OCI-LY1 (cell line): Measurements from ENCODE around the gene MSH3.

Experiments
- H2AFZ ChIP-seq: fragments of 200-600 bp; sonication (generic), shearing (Covaris generic); 2 replicates; pipeline ENCODE4 v1.6.0; 2014; ENCODE audit warnings: antibody characterized with exemption, mild to moderate bottlenecking, low read length
- H3F3A ChIP-seq: fragments of 200-600 bp; sonication (generic), shearing (Covaris generic); 2 replicates; pipeline ENCODE4 v1.6.0; 2014; ENCODE audit warnings: mild to moderate bottlenecking, antibody characterized with exemption, low read length, moderate library complexity; ENCODE audit not compliant: insufficient read depth
- H3K27ac ChIP-seq: fragments of 200-600 bp; sonication (generic); 2 replicates; pipeline ENCODE4 v1.5.1; 2014; ENCODE audit warnings: low read length, mixed run types, mild to moderate bottlenecking, low read depth; ENCODE audit not compliant: poor library complexity, severe bottlenecking
- H3K27me3 ChIP-seq: fragments of 200-600 bp; sonication (generic); 2 replicates; pipeline ENCODE4 v1.6.0; 2014; ENCODE audit warnings: antibody characterized with exemption, mild to moderate bottlenecking, low read length, moderate library complexity; ENCODE audit not compliant: insufficient read depth
- H3K36me3 ChIP-seq: fragments of 200-600 bp; sonication (generic); 2 replicates; pipeline ENCODE4 v1.6.1; 2014; ENCODE audit warnings: mild to moderate bottlenecking, antibody characterized with exemption, low read length, moderate library complexity, mixed read lengths; ENCODE audit not compliant: insufficient read depth
- H3K4me1 ChIP-seq: fragments of 200-600 bp; sonication (generic); 2 replicates; pipeline ENCODE4 v1.5.1; 2014; ENCODE audit warnings: mild to moderate bottlenecking, low read length, moderate library complexity; ENCODE audit not compliant: insufficient read depth, severe bottlenecking
- H3K4me2 ChIP-seq: fragments of 200-600 bp; sonication (generic), shearing (Covaris generic); 2 replicates; pipeline ENCODE4 v1.6.1; 2014; ENCODE audit warnings: low read length
- H3K4me3 ChIP-seq: fragments of 200-600 bp; sonication (generic); 2 replicates; pipeline ENCODE4 v1.5.1; 2014; ENCODE audit warnings: low read length, low read depth, mild to moderate bottlenecking, mixed read lengths; ENCODE audit not compliant: poor library complexity, severe bottlenecking
- H3K79me2 ChIP-seq: fragments of 200-600 bp; shearing (Covaris generic); 2 replicates; pipeline ENCODE4 v1.6.1; 2016; ENCODE audit warnings: mixed run types, low read length, mixed read lengths; ENCODE audit not compliant: insufficient read depth
- H3K9ac ChIP-seq: fragments of 200-600 bp; sonication (generic), shearing (Covaris generic); 2 replicates; pipeline ENCODE4 v1.6.1; 2014; ENCODE audit warnings: mild to moderate bottlenecking, low read length, mixed read lengths
- H3K9me2 ChIP-seq: fragments of 200-600 bp; sonication (generic), shearing (Covaris generic); 2 replicates; pipeline ENCODE4 v1.6.1; 2014; ENCODE audit warnings: low read depth, mild to moderate bottlenecking, low read length, mixed read lengths
- H3K9me3 ChIP-seq: fragments of 200-600 bp; shearing (Covaris generic); 2 replicates; pipeline ENCODE4 v1.6.1; 2014; ENCODE audit warnings: low read length, mixed read lengths
- H4K20me1 ChIP-seq: fragments of 200-600 bp; sonication (generic), shearing (Covaris generic); 2 replicates; pipeline ENCODE4 v1.6.0; 2016; ENCODE audit warnings: mild to moderate bottlenecking, low read length; ENCODE audit not compliant: insufficient read depth
- CTCF ChIP-seq: fragments of 200-600 bp; sonication (generic), shearing (Covaris generic); IDR thresholded peaks from 2 replicates; pipeline ENCODE4 v1.5.1; 2017; ENCODE audit warnings: mild to moderate bottlenecking, antibody characterized with exemption, low read length, moderate library complexity, mixed read lengths
- EZH2 ChIP-seq: fragments of 200-600 bp; sonication (generic), shearing (Covaris generic); IDR thresholded peaks from 2 replicates; pipeline ENCODE4 v1.8.0; 2017; ENCODE audit warnings: borderline replicate concordance, mixed run types, mild to moderate bottlenecking, antibody characterized with exemption, low read length, moderate library complexity, mixed read lengths

The MSH3 gene

GRCh38 chr5:80916676-80917075, 262.2 kb downstream of the MSH3 start:
- Histone ChIP-seq H3F3A (no peaks in the 10 kb centered on the region; the same call in 1 of the 2 replicates), H3K9me3 (no peaks in the 10 kb centered on the region), H3K36me3 (no peaks in the 10 kb centered on the region), H2AFZ (no peak overlapping the region), H3K4me2 (no peak overlapping the region), H3K4me3 (no peak overlapping the region), H3K9me2 (no peaks in the 10 kb centered on the region), H3K9ac (no peak overlapping the region), H3K79me2 (no peaks in the 10 kb centered on the region), H4K20me1 (no peaks in the 10 kb centered on the region), H3K27me3 (no peaks in the 10 kb centered on the region), H3K4me1 (no peaks in the 10 kb centered on the region), H3K27ac (no peak overlapping the region)
- TF ChIP-seq EZH2 (no peak), CTCF (no peak)

GRCh38 chr5:80917631-80918030, 263.2 kb downstream of the MSH3 start:
- Histone ChIP-seq H3K4me2 (no peak overlapping the region), H3F3A (no peaks in the 10 kb centered on the region), H3K4me3 (no peak overlapping the region), H3K9me3 (no peaks in the 10 kb centered on the region), H2AFZ (no peak overlapping the region), H3K27me3 (no peaks in the 10 kb centered on the region), H3K9me2 (no peaks in the 10 kb centered on the region), H3K79me2 (no peaks in the 10 kb centered on the region), H3K9ac (no peak overlapping the region), H3K27ac (no peak overlapping the region), H3K36me3 (no peaks in the 10 kb centered on the region), H3K4me1 (no peaks in the 10 kb centered on the region), H4K20me1 (no peaks in the 10 kb centered on the region)
- TF ChIP-seq EZH2 (no peak), CTCF (no peak)

- H3K9ac ChIP-seq = no peak overlapping the region
- H3K9me3 ChIP-seq = no peaks in the 10 kb centered on the region
- no peak for TF ChIP-seq CTCF
- no peak for TF ChIP-seq EZH2
- H3F3A ChIP-seq = no peaks in the 10 kb centered on the region
- H3K36me3 ChIP-seq = no peaks in the 10 kb centered on the region
- H3K4me2 ChIP-seq = no peak overlapping the region
- H3K79me2 ChIP-seq = no peaks in the 10 kb centered on the region
- H3K27ac ChIP-seq = no peak overlapping the region
- H3K9me2 ChIP-seq = no peaks in the 10 kb centered on the region
- H4K20me1 ChIP-seq = no peaks in the 10 kb centered on the region
- H3K4me1 ChIP-seq = no peaks in the 10 kb centered on the region
- no peaks in the 10 kb centered on the region for H3K27me3 ChIP-seq
- no peak overlapping the region for H3K4me3 ChIP-seq
- no peak overlapping the region for H2AFZ ChIP-seq
These were observed 265.3 kb downstream of the MSH3 start for GRCh38 chr5:80919678-80920196.
